K562 (cell line): Measurements from ENCODE around the gene CCNY. TPM values are rescaled to one million over a fixed set of nuclear protein-coding genes. Genes with fewer than 3 reads are reported as not detected.
A peak's percentile ranks its signal among the peaks of the same experiment; 100 is the strongest.

Experiments used
- ATAC-seq: fragments of 200-7000 bp; cut with Tn5 transposase; 3 replicates; pipeline ENCODE4 v1.9.1; 2020; ENCODE audit warnings: moderate library complexity
- BruUV-seq: library from RNA; stranded (reverse); fragments of 400-500 nt; replicated peaks from 2 replicates; lab custom pipeline; 2021; lab: Mats Ljungman, UMichigan
- CTCF ChIA-PET: fragments of 300-600 bp; formaldehyde crosslinking; extraction: SDS; loops from one replicate; lab custom pipeline; 2021; ENCODE audit warnings: low intra/inter-chr PET ratio; lab: Yijun Ruan, JAX
- POLR2A ChIA-PET: fragments of 300-600, 350-650 bp; sonication (Branson Sonifier 250); formaldehyde crosslinking; extraction: SDS; loops from one replicate; lab custom pipeline; 2021; ENCODE audit warnings: antibody characterized with exemption, inconsistent platforms; lab: Yijun Ruan, JAX
- DNase-seq, 4 experiments: peaks; one replicate each; pipeline versions ENCODE4 v3.0.0 to v3.0.0-alpha.2; 2011 to 2018; ENCODE audit warnings: low spot score in 3 of 4, mixed read lengths in 3 of 4; ENCODE audit errors: extremely low read depth in 1 of 4
- FAIRE-seq: peaks from 2 replicates; lab custom pipeline; 2011; peaks lifted over from hg19 to GRCh38; lab: Jason Lieb, UNC
- H2AFZ ChIP-seq: 2 replicates; pipeline ENCODE4 v1.6.0; 2011; ENCODE audit warnings: low read depth, low read length, control low read depth, inconsistent platforms
- H3K27ac ChIP-seq: fragments of 200-600 bp; 3 replicates; pipeline ENCODE4 v1.8.0; 2011; ENCODE audit warnings: low read depth, mild to moderate bottlenecking, control low read depth, inconsistent platforms, low read length, moderate library complexity, mixed read lengths; ENCODE audit errors: extremely low read depth
- H3K27me3 ChIP-seq, 2 experiments: fragments of 300-600 bp in 1 of 2; 2 replicates in 1 of 2; 3 replicates in 1 of 2; pipeline versions ENCODE4 v1.6.0 to v1.8.0; 2011; ENCODE audit warnings: inconsistent platforms in 2 of 2, low read length in 2 of 2, mild to moderate bottlenecking in 1 of 2, mixed read lengths in 1 of 2, moderate library complexity in 1 of 2; ENCODE audit not compliant: control insufficient read depth in 2 of 2, insufficient read depth in 2 of 2
- H3K36me3 ChIP-seq: fragments of 300-600 bp; 3 replicates; pipeline ENCODE4 v1.8.0; 2011; ENCODE audit warnings: mild to moderate bottlenecking, low read length, inconsistent platforms; ENCODE audit not compliant: control insufficient read depth, insufficient read depth
- H3K4me1 ChIP-seq, 2 experiments: fragments of 200-600 bp in 1 of 2; replicated peaks in 1 of 2; 2 replicates in 1 of 2; 3 replicates in 1 of 2; pipeline versions ENCODE4 v1.5.1 to v1.8.0; 2011; ENCODE audit warnings: inconsistent platforms in 2 of 2, low read length in 2 of 2, mild to moderate bottlenecking in 1 of 2, mixed read lengths in 1 of 2, moderate library complexity in 1 of 2; ENCODE audit not compliant: control insufficient read depth in 2 of 2, insufficient read depth in 2 of 2
- H3K4me2 ChIP-seq: 2 replicates; pipeline ENCODE4 v1.6.1; 2011; ENCODE audit warnings: low read length, control low read depth, inconsistent platforms, mixed read lengths; ENCODE audit not compliant: insufficient read depth
- H3K4me3 ChIP-seq: fragments of 200-600 bp; sonication (generic), shearing (Covaris generic); 2 replicates; pipeline ENCODE4 v1.5.1; 2016; ENCODE audit warnings: control low read depth, inconsistent platforms
- H3K79me2 ChIP-seq: fragments of 200-600 bp; 3 replicates; pipeline ENCODE4 v1.8.0; 2011; ENCODE audit warnings: low read length, inconsistent platforms; ENCODE audit not compliant: control insufficient read depth, insufficient read depth
- H3K9ac ChIP-seq, 2 experiments: 2 replicates each; pipeline versions ENCODE4 v1.6.0 to v1.6.1; 2011; ENCODE audit warnings: low read depth in 2 of 2, low read length in 2 of 2, control low read depth in 1 of 2, inconsistent platforms in 1 of 2, mild to moderate bottlenecking in 1 of 2, mixed read lengths in 1 of 2; ENCODE audit not compliant: insufficient read depth in 1 of 2
- H3K9me1 ChIP-seq: one replicate; pipeline ENCODE4 v1.6.0; 2011; ENCODE audit warnings: inconsistent platforms, mild to moderate bottlenecking, low read length, moderate library complexity; ENCODE audit not compliant: control insufficient read depth, insufficient read depth
- H3K9me3 ChIP-seq: replicated peaks from 2 replicates; pipeline ENCODE4 v1.5.1; 2011; ENCODE audit warnings: low read depth, low read length, inconsistent platforms; ENCODE audit not compliant: control insufficient read depth, insufficient read depth
- H4K20me1 ChIP-seq: replicated peaks from 2 replicates; pipeline ENCODE4 v1.6.1; 2011; ENCODE audit warnings: low read length, inconsistent platforms, mixed read lengths; ENCODE audit not compliant: control insufficient read depth, insufficient read depth
- CBFA2T3 ChIP-seq: fragments of 450-650 bp; IDR thresholded peaks from 2 replicates; pipeline ENCODE4 v1.6.1; 2017
- DDX20 ChIP-seq: fragments of 450-650 bp; IDR thresholded peaks from 2 replicates; pipeline ENCODE4 v1.6.1; 2016; ENCODE audit warnings: missing genetic modification characterization, low read depth, mild to moderate bottlenecking, missing compliant biosample characterization, moderate library complexity
- NCOR1 ChIP-seq: fragments of 450-650 bp; IDR thresholded peaks from 2 replicates; pipeline ENCODE4 v1.6.1; 2016; ENCODE audit warnings: mild to moderate bottlenecking, moderate library complexity
- SMAD4 ChIP-seq: fragments of 250-450 bp; sonication (Bioruptor Pico); conservative IDR thresholded peaks from 2 replicates; pipeline ENCODE4 v1.8.0; 2021; ENCODE audit warnings: inconsistent platforms, mild to moderate bottlenecking, moderate library complexity
- STAT6 ChIP-seq: sonication (generic); formaldehyde crosslinking; IDR thresholded peaks from 2 replicates; pipeline ENCODE4 v1.8.1; 2023; ENCODE audit warnings: mild to moderate bottlenecking, missing genetic modification reagents
- WGBS: fragments of 100-300 bp; shearing (Covaris generic); methylation state at CpG from one replicate; pipeline ENCODE4 v1.1.6; 2016; ENCODE audit warnings: low coverage, mixed read lengths; ENCODE audit not compliant: insufficient coverage; ENCODE audit errors: missing lambda C conversion rate; 5-methylcytosine and 5-hydroxymethylcytosine counted together
- in situ Hi-C: fragments of 300-500 bp; cut with MboI; formaldehyde crosslinking; loops from 4 replicates; pipeline ENCODE4 v1.15.0; 2018; ENCODE audit warnings: inconsistent platforms, mixed read lengths
- intact Hi-C: fragments of 100-400 bp; cut with micrococcal nuclease; formaldehyde crosslinking; loops from 2 replicates; pipeline ENCODE4 v1.14.2; 2022
- polyA plus RNA-seq, 8 experiments: library from polyadenylated mRNA; depleted of rRNA in 4 of 8; stranded (reverse) in 5 of 8; unstranded in 3 of 8; fragments of >200 nt; fragmentation: Nextera tagmentation in 2 of 8; fragmentation: Illumina TruSeq in 1 of 8; extraction: Ambion mirVana in 2 of 8; extraction: Trizol in 1 of 8; gene quantifications; 2 replicates each; pipeline versions ENCODE4 v1.2.1 to v1.2.3, GENCODE V29; 2011 to 2014; ENCODE audit warnings: inconsistent platforms in 1 of 8, missing spikeins in 1 of 8
- total RNA-seq, 7 experiments: library from RNA; depleted of rRNA in 6 of 7; stranded (reverse); fragments of >200 nt in 6 of 7; fragmentation: Illumina TruSeq in 2 of 7; extraction: Trizol in 2 of 7; gene quantifications; 2 replicates each; pipeline versions ENCODE4 v1.2.1 to v1.2.3, GENCODE V29; 2011 to 2021; ENCODE audit warnings: low replicate concordance in 1 of 7

The CCNY gene
- total and polyA plus RNA-seq, 9 of the 15 experiments (the other 6 are each of a cell fraction or from before 2014, with no cell fraction given) = 8.4 to 109 (median 38.6) TPM

GRCh38 chr10:35398355-35398754, 62.0 kb downstream of the CCNY start:
- ATAC-seq (no peak), FAIRE-seq (no peak), DNase-seq (no peak)
- peaks cover 3% of the 10 kb centered on the region for H3K9me1 ChIP-seq
- peak overlapping the region in 1 of 2 experiments; percentile 45; a peak in 2 of 4 replicates for H3K9ac ChIP-seq
- BruUV-seq = no TSS peak
- in situ Hi-C loops = no loop called here
- TF ChIP-seq SMAD4 = peak; percentile 73
- TF ChIP-seq STAT6 (CRISPR knock-in tag) = no peak
- TF ChIP-seq NCOR1 = 0 out of 2 replicates have a peak, but pooled peaks have one; percentile 30
- TF ChIP-seq DDX20 (tag) = no peak
- TF ChIP-seq CBFA2T3 = peak; percentile 50
- H3K79me2 ChIP-seq = peaks cover 99% of the 10 kb centered on the region
- ChIA-PET CTCF (no interaction called here), POLR2A (interaction anchor here (0.7 to 2.5 kb wide), 4 partner anchors 12 to 58 kb away, joined by 3 to 7 read pairs (median 3); no protein-coding TSS in a partner anchor)
- H3K4me2 ChIP-seq = no peak overlapping the region; the same call in 1 of the 2 replicates
- no peaks in the 10 kb centered on the region for H3K27me3 ChIP-seq
- peaks cover 3% of the 10 kb centered on the region for H3K9me3 ChIP-seq
- no peak overlapping the region for H3K4me3 ChIP-seq
- no peak overlapping the region for H2AFZ ChIP-seq
- WGBS = 59% methylated on average over 8 of the region's 8 CpGs
- no peaks in the 10 kb centered on the region; the same call in 2 of the 3 replicates for H3K36me3 ChIP-seq
- H4K20me1 ChIP-seq = 0 out of 2 replicates have a peak, but pooled peaks cover 3% of the 10 kb centered on the region
- H3K4me1 ChIP-seq = peaks cover 20 to 79% of the 10 kb centered on the region in 2 experiments
- H3K27ac ChIP-seq = peak overlapping the region; percentile 69; the same call in 2 of the 3 replicates
- intact Hi-C loops = no loop called here
